COR-L47 (cell line): ENCODE data around the gene NKAIN2.
"Not testable (repeated sequence)": the region's sequence is repeated elsewhere in the genome, so short reads cannot be mapped to it uniquely, and the experiment has no call there.

ENCODE experiments used
- DNase-seq: peaks from one replicate; lab custom pipeline; 2025; lab: John Stamatoyannopoulos, UW

NKAIN2 gene

DNA sequence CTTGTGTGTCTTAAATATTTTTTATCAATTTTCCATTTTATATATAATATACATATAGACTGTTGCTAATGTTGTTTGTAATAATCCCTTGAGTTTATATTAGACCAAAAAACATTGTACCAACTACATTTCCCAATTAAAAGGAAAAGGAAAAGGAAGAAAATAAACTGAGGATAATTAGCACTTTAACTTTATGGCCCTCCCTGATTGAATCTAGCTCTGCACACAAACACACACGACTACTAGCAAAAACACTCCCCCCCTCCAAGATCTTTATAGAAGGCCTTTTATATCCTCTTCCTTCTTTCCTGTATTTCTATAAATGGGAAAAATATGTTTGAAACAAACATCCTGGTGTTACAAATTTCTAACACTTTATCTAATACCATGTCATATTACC lies 276.8 kb downstream of the NKAIN2 start:
- DNase-seq: no peak

DNA sequence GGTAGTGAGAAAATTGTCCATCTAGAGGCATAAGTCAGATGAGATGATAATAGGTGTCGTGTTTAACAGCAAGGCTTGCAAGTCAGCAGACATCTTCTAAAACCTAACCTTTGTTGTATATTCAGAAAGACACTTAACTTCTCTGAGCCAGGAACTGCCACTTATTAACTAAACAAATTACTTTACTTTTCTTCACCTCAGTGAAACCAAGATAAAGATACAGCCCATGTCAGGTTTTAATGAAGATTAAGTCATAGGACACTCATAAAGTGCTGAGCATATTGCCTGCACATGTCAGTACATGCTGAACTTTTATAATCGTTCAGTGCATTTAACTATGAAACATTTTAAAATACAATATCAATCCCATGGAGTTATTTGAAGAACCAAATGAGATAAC lies 286.8 kb downstream of the NKAIN2 start:
- DNase-seq: no peak

DNA sequence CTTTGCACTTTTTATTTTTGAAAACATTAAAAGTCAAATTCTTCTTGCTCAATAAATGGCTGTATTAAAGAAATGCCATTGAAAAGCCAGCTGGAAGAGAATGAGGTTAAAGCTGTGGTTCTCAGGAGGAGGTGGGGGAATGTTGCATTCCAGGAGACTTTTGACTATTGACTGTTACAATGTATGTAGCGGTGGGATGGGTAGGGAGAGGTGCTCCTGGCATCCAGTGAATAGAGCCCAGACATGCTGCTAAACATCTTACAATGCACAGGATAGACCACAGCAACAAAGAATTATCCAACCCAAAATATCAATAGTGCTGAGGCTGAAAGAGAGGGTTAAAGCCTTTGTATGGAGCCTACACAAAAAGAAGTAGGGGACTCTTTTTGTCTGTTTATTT lies 295.9 kb downstream of the NKAIN2 start:
- DNase-seq: no peak

DNA sequence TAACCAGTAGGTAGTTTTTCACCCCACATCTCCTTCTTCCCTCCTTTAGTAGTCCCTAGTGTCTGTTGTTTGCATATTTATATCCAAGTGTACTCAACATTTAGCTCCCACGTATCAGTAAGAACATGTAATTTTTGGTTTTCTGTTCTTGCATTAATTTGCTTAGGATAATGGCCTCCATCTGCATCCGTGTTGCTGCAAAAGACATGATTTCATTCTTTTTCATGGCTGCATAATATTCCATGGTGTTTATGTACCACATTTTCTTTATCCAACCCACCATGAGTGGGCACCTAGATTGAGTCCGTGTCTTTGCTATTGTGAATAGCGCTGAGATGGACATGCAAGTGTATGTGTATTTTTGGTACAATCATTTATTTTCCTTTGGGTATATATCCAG lies 306.8 kb downstream of the NKAIN2 start:
- no peak for DNase-seq

DNA sequence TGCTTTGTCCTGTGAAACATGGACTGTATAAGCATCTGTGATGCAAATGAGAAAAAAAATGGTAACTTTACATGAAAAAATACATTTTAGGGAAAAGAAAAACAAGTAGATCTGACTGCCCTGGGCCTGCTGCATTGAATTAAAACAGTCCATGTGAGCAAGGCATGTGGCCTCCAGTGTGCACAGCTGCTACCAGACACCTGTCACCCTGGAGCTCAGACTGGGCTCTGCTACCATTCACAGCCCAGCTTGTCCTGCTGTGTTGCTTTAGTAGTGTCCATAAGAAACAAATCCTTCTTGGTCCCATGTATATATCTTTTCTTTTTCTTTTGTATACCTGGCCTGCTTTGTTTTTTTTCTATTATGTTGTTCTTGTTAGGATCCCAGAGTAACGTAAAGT lies 315.9 kb downstream of the NKAIN2 start:
- peak; percentile 38 for DNase-seq

DNA sequence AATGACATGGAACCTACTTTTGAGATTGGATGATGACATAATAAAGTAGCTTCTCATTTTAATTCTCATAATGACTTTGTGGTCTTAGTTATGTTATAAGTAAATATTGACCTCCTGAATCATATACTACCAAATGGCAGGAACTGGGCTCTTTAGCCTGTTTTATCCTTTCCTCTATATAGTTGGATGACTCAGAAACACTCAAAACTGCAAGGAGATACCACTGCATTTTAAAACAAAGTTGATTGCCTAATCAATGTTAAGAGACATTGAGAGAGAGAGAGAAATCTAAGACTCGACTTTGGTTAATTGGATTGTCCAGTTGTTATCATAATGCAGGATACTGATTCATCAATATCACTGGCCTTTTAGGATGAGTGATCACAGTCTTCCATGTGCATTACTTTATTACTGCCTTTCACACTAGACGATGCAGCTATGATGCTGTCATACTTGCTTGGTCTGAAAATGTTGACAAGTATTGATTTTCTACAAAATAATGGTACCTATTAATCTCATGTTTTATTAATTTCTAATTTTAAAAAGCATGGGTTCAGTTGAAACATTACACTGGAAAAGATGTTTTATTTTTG lies 320.0 kb downstream of the NKAIN2 start:
- DNase-seq: no peak

DNA sequence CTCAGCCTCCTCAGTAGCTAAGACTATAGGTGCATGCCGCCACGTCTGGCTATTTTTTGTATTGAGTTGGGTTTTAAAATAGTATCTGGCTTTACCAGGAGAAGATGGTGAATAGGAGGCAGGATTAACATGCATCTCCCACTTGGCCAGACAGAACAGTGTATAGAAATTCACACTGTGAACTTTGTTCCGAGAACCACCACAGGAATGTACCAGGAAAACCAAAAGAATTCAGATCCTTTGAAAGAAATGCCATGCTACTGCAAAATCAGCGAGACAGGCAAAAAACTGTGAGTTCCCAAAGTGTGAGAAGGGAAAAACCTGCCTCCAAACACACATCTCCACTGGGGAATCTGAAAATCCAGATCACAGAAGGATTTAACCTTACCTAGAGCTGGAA lies 327.6 kb downstream of the NKAIN2 start:
- DNase-seq: no peak

DNA sequence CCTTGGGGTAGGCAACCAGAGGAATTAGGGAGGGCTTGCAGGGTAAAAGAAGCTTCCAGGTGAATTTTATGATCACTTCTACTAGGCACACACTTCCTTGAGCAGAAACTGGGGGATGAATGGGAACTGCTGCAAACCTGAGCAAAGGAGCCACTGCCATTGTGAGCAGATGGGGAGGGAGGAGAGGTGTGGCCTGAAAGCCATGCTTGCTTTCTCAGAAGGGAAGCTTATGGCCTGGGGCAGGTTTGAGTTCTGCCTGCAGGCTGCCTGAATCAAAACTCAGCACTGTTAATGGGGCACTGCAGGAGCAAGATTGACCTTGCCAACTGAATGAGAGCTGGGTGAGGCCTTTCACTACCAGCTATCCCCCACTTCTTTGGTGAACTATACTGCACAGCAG lies 328.1 kb downstream of the NKAIN2 start:
- DNase-seq: no peak

DNA sequence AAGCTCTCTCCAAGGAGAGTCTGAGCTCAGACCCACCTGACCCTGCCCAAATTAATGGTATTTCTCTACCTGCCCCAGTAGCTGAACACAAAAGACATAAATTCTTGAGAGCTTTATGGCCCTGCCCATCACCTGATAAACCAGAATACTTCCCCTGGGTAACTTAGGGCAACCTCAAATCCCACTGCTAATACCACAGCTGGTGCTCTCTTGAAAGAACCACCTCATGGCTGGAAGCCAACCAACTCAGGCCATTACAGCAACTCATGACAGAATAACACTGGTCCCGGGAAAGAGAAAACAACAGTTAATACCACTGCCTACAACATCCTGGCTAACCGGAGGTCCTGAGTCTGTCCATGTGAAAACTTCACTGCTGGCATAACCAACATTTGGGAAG lies 328.6 kb downstream of the NKAIN2 start:
- DNase-seq: no peak

DNA sequence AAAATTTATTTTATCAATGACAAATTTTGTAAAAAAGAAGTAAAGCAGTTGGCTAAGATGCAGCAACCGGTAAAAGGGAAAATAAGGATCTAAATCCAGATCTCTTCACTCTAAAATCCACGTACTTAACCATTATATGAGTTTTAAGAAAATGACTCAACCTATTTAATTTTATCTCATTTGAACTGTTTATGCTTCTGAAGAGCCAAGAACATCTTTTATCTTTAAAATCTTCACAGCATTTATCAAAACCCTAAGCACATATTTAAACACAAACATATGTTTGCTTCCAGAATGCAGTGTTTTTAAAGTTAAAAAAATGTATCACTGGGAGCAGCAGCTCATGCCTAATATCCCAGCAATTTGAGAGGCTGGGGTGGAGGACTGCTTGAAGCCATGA lies 339.2 kb downstream of the NKAIN2 start:
- no peak for DNase-seq

DNA sequence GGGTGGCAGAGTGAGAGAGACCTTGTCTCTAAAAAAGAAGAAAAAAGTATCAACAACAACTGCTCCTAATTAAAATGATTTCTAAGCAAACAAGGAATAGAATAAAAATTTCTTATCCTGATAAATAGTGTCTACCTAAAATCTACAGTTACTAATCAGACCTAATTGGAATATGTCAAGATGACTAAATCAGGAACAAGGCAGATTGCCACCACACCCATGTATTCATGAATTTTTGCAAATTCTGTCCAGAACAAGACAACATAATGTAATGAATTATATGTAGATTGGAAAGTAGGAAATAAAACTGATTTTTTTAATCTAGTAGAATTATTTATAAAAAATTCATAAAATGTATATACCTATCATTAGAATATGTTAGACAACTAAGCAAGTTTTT lies 339.8 kb downstream of the NKAIN2 start:
- no peak for DNase-seq

DNA sequence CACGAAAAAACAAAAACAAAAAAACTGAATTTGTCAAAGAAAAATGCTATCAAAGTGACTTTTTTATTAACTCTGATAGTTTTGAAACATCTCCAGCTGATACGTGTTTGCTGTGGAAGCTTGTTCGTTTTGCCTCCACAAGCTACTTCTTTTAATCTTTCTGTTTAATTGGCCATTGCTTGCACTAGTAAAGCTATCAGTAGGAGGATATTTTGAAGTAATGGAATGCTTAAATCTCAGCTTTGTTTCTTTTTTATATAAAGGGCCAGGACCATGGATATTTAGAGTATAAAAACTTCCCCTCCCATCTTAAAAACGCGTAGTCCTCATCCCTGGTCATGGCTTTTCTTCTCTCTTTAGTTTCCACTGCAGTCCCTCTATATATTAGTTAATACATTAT lies 344.0 kb downstream of the NKAIN2 start:
- DNase-seq: no peak

DNA sequence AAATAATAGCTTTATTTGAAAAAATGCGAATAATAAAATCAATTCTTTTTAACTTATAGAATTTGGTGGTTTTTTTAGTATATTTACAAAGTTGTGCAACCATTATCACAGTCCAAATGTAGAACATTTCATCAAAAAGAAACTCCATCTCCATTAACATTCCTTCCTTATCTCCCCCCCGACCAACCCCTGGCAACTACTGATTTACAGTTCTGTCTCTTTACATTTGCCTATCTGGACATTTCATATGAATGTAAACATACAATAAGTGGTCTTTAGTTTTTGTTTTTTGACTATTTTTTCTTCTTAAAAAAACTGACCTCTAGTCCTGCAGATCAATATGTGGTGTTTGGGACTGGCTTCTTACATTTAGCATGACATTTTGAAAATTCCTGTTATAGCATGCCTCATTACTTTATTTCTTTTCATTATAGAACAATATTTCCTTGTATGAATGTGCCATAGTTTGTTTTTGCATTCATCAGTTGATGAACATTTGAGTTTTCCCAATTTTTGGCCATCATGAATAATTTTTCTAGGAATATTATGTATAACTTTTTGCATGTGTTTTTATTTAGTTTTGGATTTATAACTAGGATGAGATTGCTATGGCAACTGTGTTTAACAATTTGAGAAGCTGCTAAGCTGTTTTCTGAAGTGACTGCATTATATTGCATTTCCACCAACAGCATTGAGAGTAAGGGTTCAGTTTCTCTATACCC lies 344.7 kb downstream of the NKAIN2 start:
- DNase-seq: no peak

DNA sequence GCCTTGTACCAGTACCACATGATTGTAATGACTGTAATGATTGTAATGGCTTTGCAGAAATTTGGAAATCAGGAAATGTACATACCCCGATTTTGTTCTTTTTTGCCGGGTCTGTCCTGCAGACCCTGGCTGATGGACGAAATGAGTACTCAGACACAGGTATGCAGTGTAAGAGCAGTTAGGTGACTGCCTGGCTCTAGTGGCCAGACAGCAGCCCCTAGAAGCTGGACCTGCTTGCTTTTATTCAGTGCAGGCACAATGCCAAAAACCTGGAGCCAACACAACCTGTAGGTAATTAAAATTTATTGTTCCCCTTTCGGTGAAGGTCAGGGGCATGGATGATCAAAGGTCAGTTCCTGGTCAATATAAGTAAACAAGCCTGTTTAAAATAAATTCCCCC lies 346.0 kb downstream of the NKAIN2 start:
- no peak for DNase-seq

DNA sequence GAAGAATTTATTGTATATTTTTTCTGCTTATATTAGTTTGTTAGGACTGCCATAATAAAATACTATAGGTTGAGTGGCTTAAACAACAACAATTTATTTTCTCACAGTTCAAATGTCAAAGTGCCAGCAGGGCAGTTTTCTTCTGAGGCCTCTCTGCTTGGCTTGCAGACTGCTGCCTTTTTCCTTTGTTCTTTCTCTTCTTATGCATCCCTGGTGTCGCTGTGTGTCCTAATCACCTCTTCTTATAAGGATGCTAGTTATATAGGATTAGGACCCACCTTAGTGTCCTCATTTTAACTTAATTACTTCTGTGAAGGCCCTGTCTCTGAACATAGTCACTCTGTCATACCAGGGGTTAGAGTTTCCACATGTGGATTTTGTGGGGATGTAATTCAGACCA lies 354.4 kb downstream of the NKAIN2 start:
- no peak for DNase-seq

DNA sequence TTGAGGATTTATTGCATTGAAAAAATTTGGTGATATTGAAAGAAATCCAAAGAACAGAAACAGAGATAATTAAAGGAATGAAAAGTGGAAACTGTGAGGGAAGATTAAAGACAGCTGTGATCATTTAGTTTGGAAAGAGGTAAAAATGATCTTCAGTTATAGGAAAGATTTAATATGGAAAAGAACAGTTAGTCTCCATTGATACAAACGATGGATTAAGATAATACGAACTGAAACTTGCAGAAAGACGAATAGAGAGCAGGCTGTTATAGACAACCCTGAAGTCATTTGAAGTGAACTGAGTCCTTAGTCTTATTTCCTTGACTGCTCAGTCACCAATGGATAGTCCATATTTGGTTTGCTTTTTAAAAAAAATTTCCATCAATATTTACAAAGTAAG lies 360.0 kb downstream of the NKAIN2 start:
- DNase-seq: no peak

DNA sequence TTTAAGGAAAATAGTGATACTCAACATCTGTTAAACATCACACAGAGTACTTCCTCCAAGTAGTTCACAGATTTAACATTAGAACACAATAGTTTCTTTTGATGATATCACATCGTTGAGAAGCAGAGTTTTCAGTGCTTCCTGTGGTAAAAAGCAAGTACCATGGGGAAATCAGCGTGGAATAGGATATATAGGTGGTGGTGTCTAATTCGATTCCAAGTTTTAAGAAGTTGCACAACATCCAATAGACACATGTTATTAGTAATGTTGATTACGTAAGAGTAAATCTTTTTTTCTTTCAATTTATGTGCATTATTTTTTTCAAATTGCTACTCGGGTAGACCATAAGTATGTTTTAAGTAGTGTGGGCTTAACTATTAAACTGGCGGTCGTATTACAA lies 360.7 kb downstream of the NKAIN2 start:
- DNase-seq: no peak

DNA sequence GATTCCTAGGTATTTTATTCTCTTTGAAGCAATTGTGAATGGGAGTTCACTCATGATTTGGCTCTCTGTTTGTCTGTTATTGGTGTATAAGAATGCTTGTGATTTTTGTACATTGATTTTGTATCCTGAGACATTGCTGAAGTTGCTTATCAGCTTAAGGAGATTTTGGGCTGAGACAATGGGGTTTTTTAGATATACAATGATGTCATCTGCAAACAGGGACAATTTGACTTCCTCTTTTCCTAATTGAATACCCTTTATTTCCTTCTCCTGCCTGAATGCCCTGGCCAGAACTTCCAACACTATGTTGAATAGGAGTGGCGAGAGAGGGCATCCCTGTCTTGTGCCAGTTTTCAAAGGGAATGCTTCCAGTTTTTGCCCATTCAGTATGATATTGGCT lies 363.6 kb downstream of the NKAIN2 start:
- not testable (repeated sequence) for DNase-seq

DNA sequence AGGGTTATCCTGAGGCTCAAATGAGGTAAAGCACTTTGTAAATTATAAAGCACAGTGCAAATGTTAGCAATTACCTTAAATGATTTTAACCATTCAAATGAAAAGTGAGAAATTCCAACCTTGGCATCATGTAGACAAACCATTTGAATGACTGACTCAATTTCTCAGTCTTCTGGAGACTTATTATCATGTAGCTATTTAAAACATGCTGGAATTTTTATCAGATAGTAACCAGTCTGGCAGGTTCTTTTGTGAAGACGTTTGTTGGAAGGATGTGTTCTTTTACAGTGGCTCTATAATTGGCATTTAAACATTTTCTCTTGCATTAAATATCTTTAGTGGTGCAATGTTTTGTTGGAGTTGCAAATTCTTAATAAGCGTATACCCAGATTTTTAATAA lies 386.6 kb downstream of the NKAIN2 start:
- DNase-seq: no peak

DNA sequence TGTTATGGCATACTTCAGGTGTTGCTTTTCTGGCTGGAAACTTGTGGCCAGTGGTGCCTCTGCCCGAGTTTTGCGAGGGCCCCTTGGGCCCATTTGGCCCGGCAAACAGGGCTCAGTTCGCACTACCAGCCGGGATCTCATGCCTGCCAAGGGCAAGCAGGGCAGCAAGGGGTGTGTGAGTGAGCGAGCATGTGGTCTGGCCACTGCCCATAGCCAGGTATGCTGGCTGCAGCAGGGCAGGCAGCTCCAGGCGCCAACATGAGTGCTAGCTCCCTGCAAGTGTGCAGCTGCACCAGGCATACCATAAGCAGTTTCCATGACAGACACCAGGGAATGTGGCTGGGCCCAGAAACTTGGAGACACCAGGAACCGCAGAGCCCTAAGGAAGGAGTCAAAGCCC lies 389.5 kb downstream of the NKAIN2 start:
- no peak for DNase-seq

DNA sequence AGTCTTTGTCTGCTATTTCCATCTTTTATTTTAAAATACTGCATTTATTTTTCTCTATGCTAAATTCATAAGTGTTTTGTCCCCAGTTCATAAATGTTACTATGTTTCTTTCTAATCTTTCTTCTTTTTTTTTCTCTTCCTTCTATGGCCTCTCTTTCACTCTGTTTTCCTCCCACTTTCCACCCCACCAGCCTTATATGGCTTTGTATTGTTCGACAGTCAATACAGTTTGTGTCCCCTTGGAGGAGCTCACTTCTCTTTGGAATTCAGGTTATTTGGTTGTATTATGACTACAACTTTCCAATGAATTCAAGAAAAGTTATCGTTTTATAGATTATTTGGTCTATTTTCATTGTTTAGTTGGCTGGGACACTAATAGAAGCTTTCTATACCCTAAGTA lies 393.5 kb downstream of the NKAIN2 start:
- DNase-seq: no peak

DNA sequence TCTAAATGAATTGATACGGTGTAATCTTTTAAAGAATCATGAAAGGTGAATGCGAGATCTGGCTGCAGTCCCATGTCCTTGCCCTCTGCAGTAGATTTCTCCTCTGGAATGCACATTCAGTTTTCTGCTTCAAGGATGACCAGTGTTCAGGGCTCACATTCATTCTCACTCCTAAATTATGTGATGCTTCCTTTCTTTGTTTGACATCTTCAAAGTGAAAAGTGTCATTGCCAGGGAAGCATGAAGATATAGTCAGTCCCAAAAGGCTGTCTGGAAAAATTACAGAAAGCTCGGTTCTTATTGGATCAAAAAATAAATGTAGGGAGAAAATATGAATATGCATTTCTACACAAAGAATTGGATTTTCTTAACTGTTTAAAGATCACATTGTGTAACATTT lies 395.6 kb downstream of the NKAIN2 start:
- no peak for DNase-seq

DNA sequence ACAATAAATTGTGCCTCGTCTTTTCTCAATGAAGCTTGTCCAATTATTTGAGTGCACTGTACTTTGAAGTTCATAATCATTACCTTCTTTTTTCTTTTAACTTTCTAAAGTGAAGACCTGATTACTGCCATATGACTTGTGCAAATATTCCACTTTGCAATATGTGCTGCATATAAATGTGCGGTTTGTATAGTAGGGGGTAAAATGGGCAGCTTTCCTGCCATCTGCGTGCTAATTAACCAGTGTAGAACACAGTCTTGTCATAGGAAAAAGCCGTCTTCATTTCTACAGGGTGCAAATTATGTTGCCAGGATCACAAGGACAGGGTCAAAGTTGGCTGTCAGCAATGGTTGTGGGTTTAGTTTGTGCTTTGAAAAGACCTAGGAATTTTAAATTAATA lies 397.0 kb downstream of the NKAIN2 start:
- DNase-seq: no peak

DNA sequence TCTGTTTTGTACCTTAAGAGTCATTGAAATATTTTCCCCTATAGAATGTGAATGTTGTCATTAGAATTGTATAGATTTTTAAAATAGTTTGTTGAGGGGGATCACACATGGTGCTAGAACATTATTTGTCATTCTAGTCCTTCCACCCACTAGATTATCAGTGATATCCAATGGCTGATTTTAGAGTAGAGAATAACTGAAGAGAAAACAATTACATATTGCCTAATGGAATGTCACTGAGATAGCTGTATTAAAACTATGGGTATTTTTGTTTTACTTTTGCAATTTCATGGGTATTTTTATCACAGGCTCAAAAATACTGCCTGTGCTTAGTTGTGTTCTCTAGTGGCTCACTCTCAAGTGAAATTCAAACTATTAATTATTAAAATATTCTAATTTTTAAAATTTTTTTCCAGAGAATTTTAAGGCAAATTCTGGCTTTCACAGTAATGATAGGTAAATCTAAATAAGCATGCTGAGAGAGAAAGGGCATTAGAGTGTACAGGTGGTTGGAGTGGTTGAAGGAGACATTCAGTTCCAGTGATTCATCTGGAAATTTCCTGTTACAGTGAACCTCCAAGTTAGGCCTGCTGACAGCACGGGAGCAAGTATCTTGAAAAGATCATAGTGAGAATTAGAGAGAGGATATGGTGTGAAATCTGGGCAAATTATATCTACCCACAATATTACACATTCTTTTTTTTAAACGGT lies 399.6 kb downstream of the NKAIN2 start:
- no peak for DNase-seq
